Measurements from ENCODE around the gene CD9.

Gene CD9

GRCh38 chr12:6282453-6282840 lies 82.2 kb downstream of the CD9 start:
- TF ChIP-seq CREB5 (CRISPR knock-in tag; IDR thresholded peaks at IDR 0.05; ENCODE audit: low read depth) (no peak), POU6F1 (CRISPR knock-in tag; IDR thresholded peaks at IDR 0.05; ENCODE audit: borderline replicate concordance, low read depth) (no peak), TCF4 (CRISPR knock-in tag; IDR thresholded peaks at IDR 0.05; ENCODE audit: borderline replicate concordance) (no peak), ZNF565 (CRISPR knock-in tag; conservative IDR thresholded peaks at IDR 0.05; ENCODE audit: low read depth) (no peak), ZNF70 (CRISPR knock-in tag; IDR thresholded peaks at IDR 0.05) (no peak), CSDC2 (CRISPR knock-in tag; IDR thresholded peaks at IDR 0.05) (no peak), SNAI2 (CRISPR knock-in tag; IDR thresholded peaks at IDR 0.05) (no peak), BACH2 (CRISPR knock-in tag; IDR thresholded peaks at IDR 0.05; ENCODE audit: borderline replicate concordance) (no peak), ZC3H10 (CRISPR knock-in tag; IDR thresholded peaks at IDR 0.05) (no peak), ZNF8 (CRISPR knock-in tag; IDR thresholded peaks at IDR 0.05) (no peak), TOX (CRISPR knock-in tag; IDR thresholded peaks at IDR 0.05; ENCODE audit: borderline replicate concordance) (no peak), OSR1 (CRISPR knock-in tag; IDR thresholded peaks at IDR 0.05) (no peak), PPARA (CRISPR knock-in tag; IDR thresholded peaks at IDR 0.05; ENCODE audit: borderline replicate concordance) (no peak)
- TF ChIP-seq, protein P1, sequence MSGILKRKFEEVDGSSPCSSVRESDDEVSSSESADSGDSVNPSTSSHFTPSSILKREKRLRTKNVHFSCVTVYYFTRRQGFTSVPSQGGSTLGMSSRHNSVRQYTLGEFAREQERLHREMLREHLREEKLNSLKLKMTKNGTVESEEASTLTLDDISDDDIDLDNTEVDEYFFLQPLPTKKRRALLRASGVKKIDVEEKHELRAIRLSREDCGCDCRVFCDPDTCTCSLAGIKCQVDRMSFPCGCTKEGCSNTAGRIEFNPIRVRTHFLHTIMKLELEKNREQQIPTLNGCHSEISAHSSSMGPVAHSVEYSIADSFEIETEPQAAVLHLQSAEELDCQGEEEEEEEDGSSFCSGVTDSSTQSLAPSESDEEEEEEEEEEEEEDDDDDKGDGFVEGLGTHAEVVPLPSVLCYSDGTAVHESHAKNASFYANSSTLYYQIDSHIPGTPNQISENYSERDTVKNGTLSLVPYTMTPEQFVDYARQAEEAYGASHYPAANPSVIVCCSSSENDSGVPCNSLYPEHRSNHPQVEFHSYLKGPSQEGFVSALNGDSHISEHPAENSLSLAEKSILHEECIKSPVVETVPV (CRISPR knock-in tag; IDR thresholded peaks at IDR 0.05): no peak
- TF ChIP-seq, protein P2, sequence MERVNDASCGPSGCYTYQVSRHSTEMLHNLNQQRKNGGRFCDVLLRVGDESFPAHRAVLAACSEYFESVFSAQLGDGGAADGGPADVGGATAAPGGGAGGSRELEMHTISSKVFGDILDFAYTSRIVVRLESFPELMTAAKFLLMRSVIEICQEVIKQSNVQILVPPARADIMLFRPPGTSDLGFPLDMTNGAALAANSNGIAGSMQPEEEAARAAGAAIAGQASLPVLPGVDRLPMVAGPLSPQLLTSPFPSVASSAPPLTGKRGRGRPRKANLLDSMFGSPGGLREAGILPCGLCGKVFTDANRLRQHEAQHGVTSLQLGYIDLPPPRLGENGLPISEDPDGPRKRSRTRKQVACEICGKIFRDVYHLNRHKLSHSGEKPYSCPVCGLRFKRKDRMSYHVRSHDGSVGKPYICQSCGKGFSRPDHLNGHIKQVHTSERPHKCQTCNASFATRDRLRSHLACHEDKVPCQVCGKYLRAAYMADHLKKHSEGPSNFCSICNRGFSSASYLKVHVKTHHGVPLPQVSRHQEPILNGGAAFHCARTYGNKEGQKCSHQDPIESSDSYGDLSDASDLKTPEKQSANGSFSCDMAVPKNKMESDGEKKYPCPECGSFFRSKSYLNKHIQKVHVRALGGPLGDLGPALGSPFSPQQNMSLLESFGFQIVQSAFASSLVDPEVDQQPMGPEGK (CRISPR knock-in tag; IDR thresholded peaks at IDR 0.05; ENCODE audit: borderline replicate concordance): no peak
- no peak for ATAC-seq

- ATAC-seq: no peak
- TF ChIP-seq POU6F1 (CRISPR knock-in tag; IDR thresholded peaks at IDR 0.05; ENCODE audit: borderline replicate concordance, low read depth) (no peak), ZNF70 (CRISPR knock-in tag; IDR thresholded peaks at IDR 0.05) (no peak), OSR1 (CRISPR knock-in tag; IDR thresholded peaks at IDR 0.05) (no peak), ZNF565 (CRISPR knock-in tag; conservative IDR thresholded peaks at IDR 0.05; ENCODE audit: low read depth) (no peak), ISL1 (CRISPR knock-in tag; IDR thresholded peaks at IDR 0.05) (no peak), GLIS3 (CRISPR knock-in tag; IDR thresholded peaks at IDR 0.05) (no peak), CSDC2 (CRISPR knock-in tag; IDR thresholded peaks at IDR 0.05) (no peak), TCF4 (CRISPR knock-in tag; IDR thresholded peaks at IDR 0.05; ENCODE audit: borderline replicate concordance) (no peak), RARB (CRISPR knock-in tag; IDR thresholded peaks at IDR 0.05) (no peak), ESRRG (CRISPR knock-in tag; IDR thresholded peaks at IDR 0.05) (no peak), BACH2 (CRISPR knock-in tag; IDR thresholded peaks at IDR 0.05; ENCODE audit: borderline replicate concordance) (no peak), ZNF8 (CRISPR knock-in tag; IDR thresholded peaks at IDR 0.05) (no peak), SNAI2 (CRISPR knock-in tag; IDR thresholded peaks at IDR 0.05) (no peak)
- TF ChIP-seq, protein P3, sequence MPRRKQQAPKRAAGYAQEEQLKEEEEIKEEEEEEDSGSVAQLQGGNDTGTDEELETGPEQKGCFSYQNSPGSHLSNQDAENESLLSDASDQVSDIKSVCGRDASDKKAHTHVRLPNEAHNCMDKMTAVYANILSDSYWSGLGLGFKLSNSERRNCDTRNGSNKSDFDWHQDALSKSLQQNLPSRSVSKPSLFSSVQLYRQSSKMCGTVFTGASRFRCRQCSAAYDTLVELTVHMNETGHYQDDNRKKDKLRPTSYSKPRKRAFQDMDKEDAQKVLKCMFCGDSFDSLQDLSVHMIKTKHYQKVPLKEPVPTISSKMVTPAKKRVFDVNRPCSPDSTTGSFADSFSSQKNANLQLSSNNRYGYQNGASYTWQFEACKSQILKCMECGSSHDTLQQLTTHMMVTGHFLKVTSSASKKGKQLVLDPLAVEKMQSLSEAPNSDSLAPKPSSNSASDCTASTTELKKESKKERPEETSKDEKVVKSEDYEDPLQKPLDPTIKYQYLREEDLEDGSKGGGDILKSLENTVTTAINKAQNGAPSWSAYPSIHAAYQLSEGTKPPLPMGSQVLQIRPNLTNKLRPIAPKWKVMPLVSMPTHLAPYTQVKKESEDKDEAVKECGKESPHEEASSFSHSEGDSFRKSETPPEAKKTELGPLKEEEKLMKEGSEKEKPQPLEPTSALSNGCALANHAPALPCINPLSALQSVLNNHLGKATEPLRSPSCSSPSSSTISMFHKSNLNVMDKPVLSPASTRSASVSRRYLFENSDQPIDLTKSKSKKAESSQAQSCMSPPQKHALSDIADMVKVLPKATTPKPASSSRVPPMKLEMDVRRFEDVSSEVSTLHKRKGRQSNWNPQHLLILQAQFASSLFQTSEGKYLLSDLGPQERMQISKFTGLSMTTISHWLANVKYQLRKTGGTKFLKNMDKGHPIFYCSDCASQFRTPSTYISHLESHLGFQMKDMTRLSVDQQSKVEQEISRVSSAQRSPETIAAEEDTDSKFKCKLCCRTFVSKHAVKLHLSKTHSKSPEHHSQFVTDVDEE (CRISPR knock-in tag; IDR thresholded peaks at IDR 0.05): no peak
These were observed 84.1 kb downstream of the CD9 start for GRCh38 chr12:6284273-6284672.

All from SK-N-SH treated with all-trans-retinoic acid at 6 μM for 48 hours (cell line).